ENCODE data around the gene CD4.
"Not testable (repeated sequence)": the region's sequence is repeated elsewhere in the genome, so short reads cannot be mapped to it uniquely, and the experiment has no call there.

CD4 gene

DNA sequence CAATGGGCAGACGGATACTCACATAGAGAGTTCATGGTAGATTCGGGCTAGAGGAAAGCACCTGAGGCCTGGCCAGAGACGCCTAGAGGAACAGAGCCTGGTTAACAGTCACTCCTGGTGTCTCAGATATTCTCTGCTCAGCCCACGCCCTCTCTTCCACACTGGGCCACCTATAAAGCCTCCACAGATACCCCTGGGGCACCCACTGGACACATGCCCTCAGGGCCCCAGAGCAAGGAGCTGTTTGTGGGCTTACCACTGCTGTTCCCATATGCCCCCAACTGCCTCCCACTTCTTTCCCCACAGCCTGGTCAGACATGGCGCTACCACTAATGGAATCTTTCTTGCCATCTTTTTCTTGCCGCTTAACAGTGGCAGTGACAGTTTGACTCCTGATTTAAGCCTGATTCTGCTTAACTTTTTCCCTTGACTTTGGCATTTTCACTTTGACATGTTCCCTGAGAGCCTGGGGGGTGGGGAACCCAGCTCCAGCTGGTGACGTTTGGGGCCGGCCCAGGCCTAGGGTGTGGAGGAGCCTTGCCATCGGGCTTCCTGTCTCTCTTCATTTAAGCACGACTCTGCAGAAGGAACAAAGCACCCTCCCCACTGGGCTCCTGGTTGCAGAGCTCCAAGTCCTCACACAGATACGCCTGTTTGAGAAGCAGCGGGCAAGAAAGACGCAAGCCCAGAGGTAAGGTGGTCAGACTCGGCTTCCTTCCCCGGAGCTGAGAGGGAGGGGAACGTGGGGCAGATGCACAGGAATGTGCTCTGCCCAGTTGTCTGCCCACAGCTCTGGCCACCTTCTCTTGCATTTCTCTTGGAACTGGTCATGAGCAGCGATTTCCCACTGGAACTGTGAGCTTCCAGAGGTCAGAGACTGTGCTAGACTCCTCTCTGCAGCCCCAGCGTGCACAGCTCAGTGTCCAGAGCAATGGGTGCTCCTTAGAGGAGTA is at the start of gene CD4:
Gene CD4, plus strand, starts transcription at position 557 of the 953 bp plus-strand sequence. CDS start 10,611 bp downstream, outside the sequence.
- peak; percentile 86 for DNase-seq (ENCODE audit: low spot score)

DNA sequence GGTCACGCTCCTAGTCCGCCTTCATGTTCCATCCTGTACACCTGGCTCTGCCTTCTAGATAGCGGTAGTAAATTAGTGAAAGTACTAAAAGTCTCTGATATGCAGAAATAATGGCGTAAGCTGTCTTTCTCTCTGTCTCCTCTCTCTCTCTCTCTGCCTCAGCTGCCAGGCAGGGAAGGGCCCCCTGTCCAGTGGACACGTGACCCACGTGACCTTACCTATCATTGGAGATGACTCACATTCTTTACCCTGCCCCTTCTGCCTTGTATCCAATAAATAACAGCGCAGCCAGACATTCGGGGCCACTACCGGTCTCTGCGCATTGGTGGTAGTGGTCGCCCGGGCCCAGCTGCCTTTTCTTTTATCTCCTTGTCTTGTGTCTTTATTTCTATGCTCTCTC is 47.2 kb upstream of the CD4 start:
- not testable (repeated sequence) for DNase-seq (ENCODE audit: low spot score)

DNA sequence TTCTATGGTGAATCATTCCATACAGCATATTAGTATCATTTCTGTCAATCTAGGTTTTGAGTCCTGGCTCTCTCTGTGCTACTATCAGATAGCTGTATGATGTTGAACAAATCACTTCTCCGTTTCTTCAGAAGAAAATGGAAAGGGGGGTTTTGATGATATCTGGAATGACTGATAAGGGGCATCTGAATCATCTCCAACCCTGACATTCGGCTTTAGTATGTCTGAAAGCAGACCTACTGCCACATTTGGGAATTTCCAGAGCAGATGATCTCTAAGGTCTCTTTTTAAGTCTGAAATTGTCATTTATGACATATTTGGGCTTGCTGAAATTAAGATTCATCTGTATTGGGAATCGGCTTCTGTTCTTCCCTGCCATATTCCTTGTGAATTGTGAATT is 46.5 kb upstream of the CD4 start:
- no peak for DNase-seq (ENCODE audit: low spot score)

DNA sequence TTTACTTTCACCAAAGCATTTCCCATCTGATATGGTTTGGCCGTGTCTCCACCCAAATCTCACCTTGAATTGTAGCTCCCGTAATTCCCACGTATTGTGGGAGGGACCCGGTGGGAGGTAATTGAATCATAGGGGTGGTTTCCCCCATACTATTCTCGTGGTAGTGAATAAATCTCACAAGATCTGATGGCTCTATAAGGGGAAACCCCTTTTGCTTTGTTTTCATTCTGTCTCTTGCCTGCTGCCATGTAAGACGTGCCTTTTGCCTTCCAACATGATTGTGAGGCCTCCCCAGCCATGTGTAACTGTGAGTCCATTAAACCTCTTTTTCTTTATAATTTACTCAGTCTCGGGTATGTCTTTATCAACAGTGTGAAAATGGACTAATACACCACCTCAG is 46.0 kb upstream of the CD4 start:
- DNase-seq (ENCODE audit: low spot score): not testable (repeated sequence)

DNA sequence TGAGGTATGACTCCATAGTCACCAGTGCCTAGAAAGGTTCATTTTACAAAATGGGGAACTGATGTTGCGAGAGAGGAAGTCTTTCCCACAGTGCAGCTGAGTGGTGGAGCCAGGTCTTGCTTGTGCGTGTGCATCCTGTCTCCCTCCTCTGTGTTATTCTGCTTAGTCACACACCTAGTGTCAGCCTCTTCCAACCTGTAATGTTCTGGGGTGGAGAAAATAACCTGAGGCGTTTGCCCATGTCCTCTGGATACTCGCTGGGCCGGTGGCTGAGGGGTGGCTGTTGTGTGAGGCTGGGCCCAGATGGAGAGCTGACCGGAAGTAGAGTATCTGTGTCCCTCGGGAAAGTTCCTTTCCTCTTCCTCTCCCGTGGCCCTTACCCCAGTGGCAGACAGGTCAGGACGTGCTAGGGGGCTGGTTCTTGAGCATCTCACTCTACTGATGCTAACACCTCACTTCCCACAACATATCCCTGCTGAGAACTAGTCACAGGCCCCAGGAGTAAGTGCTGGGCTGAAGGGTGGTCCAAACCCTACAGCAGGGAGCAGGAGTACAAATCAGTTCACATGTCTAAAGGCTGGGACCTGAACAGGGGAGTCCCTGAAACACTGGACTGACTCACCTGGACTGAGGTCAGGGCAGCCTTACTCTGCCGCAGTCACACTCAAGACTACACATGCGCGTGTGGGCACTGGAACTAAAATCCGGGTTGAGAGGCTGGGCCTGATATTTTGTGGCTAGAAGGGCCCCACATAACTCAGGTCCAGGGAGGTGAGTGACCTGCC is 43.4 kb upstream of the CD4 start:
- peak; percentile 42 for DNase-seq (ENCODE audit: low spot score)

DNA sequence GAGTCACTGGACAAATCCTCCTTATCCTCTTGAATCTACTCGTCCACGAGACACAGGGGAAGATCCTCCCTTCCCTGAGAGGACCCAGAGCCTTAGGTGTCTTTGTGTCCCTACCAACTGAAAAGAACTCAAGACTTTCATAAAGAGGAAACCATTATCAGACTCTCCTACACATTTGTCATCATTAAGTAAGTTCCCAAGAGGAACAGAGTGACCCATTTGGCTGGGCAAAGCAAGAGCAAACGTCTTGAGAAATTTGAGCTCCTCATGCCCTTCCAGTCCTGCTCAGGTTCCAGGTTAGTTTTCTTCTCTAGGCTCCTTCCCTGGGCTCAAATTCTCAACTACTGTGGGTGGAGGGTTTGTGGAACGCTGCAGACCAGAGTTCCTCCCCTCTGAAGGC is 42.1 kb upstream of the CD4 start:
- no peak for DNase-seq (ENCODE audit: low spot score)

DNA sequence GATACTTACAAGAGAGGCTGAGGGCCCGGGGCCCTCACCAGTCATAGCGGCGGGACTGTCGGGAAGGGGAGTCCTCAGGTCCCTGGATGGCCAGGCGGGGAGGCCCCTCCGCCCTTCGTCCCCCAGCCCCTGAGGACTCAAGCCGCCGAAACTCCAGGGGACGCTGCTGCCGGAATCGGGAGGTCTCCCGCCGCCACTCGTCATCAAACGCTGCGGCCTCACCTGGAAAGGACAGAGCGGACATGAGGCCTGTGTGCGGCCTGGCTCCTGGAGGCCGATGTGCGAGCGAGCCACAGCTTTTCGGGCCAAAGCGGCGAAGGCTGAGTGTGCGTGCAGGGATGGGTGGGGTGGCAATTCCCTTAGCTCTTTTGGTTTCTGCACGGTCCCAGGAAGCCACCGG is 40.6 kb upstream of the CD4 start:
- no peak for DNase-seq (ENCODE audit: low spot score)

DNA sequence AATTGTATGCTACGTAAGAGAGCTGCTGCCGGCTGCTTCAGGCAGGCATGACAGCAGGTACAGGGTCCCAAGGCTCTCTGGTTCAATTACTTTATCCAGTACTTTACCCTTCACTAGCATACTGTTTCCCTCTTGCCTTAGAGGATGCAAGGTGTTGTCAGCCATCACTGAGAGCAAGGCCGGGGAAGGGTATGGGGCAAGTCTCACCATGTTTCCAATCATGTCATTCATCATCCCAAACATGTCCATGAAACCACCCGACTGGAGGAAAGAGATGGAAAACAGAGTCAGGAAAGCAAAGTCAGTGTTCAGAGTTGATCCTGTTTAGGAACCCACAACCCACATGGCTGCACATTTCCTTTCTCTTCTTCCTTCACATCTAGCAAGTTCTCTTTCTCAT is 38.8 kb upstream of the CD4 start:
- no peak for DNase-seq (ENCODE audit: low spot score)

DNA sequence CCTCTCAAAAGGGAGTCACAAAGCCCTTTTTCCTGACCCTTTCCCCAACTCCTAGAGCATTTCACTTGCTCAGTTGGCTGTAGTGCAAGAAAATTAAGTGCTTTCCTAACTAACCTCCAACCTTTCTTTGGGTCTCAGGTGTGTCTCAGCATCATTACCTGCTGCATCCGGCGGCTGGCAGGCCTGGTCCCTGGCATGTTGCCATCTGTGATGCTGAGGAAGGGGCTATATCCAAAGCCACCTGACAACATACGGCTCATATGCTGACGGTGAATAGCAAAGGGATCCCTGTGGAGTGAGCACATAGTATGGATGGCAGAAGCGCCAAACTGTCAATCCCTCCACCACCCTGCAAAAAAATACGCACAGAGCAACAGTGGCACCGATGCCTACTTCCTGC is 37.6 kb upstream of the CD4 start:
- DNase-seq (ENCODE audit: low spot score): no peak

DNA sequence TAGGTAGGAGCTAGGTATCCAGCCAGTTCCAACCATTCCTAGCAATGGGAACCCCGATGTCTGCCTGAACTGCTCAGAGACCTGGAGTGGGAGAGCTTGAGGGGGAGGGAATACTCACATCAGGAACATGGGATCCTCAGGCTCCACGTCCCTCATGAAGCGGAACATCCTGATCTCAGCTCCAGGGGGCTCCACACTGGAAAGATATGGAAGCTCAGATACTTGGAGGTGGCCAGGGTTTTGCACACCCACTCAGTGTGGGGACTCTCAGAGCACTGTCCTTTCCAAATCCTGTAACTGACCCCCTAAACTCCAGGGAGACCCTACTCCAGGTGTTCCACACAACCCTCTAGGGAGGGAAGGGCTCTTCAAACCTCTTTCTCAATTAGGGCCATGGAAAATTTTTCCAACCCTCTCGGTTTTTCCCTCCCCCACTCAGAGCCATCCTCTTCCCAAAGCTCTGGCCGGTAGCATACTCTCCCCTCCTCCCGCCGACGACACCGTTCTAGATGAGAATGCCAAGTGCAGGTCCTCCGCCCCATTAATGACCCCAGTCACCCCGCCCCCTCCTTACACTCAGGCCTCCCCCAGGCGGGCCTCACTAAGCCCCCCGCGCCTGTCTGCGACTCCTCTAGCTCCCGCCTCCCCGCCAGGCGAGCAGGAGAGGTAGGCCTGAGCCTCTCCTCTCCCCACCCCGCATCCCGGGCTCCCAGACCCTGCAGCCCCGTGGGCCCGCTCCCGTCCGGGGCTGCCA is 37.0 kb upstream of the CD4 start:
- no peak for DNase-seq (ENCODE audit: low spot score)

DNA sequence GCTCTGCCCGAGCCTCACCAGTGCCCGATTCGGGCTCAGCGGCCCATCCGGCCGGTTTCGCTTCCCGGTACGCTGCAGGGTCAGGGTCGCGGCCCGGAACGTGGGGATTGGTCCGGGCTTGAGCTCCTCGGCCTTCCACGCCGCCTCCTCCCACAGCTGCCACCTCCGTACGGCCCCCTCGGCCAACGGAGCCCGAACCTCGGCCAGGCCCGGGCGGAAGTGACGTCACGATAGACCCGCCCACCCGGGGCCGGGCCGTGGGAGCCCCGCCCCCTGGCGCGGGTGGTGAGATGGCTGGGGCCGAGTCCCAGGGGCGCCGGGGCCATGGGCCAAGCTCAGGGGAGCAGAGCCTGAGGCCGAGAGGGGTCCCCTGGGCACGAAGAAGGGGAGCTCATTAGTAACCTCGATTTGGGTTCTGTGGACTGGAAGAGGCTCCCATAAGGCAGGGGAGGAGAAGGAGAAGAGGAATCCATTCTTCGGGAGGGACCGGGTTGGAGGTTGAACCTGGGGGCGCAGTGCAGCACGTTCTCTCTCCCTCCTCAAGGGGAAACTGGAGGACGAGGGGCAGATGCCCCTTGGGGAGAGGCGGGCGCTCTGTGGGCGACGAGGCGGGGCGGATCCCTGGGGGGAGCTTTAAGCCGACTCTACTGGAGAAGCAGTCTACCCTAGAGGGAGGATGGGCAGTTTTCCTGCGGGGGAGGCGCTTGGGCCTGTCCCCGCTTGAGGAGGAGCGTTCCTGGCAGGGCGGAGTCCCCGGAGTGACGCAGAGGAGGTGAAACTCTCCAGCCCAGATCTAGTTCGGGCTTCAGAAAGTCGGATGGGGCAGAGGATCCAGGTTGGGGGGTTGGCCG is 36.2 kb upstream of the CD4 start, which contains the start of gene MLF2:
Gene MLF2, minus strand, starts transcription at position 221 of the 851 bp plus-strand sequence. CDS start 807 bp downstream, outside the sequence.
- DNase-seq (ENCODE audit: low spot score): peak; percentile 98

DNA sequence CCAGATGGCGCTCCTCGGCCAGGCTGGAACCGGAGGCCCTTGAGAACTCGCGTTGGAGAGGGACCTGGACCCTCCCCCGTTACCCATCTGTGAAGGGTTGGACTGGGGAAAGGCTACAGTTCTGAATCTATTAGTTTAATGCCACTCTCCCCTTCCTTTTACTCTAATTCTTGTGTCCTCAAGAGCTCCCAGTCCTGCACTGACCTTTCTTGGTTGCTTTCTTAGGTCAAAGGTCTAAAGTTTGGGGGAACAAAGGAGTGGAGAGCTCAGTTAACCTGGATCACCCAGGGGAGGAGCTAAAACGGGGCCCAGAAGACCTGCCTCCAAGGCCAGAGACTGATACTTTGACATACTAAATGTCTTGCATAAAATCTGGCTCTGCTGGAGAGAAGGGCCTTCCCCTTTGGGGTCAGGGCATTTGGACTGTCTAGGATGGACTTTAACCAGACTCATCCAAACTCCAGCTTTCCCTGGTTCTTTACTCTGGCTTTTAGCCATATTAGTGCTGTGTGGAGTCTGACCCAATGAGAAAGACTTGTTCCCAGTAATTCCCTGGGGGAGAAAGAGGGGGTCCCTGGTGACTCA is 35.5 kb upstream of the CD4 start:
- no peak for DNase-seq (ENCODE audit: low spot score)

DNA sequence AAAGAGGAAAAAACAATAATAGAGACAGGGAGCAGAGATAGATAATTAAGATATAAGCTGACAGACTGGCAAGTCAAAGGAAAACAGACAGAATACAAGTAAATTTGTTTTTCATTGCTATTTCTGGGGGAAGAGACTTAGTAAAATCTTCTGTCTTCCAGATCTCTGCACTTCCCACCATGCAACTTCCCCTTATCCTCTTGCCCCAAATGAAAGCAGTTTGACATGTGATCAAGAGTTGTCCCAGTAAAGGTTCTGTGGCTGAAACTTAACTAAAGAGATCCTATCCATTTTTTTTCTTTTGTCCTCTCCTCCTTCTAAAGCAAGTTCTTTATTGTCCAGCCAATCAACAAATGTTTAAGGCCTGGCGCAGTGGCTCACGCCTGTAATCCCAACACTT is 34.9 kb upstream of the CD4 start:
- DNase-seq (ENCODE audit: low spot score): no peak

DNA sequence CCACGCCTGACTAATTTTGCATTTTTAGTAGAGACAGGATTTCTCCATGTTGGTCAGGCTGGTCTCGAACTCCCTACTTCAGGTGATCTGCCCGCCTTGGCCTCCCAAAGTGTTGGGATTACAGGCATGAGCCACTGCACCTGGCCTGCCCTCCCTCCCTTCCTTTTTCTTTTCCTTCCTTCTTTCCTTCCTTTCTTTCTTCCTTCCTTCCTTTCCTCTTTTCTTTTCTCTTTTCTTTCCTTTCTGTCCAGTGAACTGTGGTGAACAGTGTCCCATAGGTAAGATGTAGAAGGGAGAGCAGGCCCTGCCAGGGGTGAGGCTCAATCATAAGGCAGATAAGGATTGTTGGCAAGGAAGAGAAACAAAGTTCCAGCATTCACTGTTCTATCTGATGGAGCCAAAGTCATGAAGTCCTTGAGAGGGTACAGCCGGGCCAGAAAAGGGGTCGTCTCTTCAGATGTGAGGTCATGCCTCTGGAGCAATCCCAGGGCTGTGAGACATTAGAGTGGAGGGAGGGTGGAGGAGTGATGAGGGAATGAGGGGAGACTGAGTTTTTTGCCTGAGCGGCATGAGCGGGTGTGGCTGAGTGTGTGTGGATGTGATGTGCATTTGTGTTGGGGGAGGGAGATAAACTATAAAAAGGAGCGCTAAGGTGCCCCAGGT is 32.2 kb upstream of the CD4 start:
- DNase-seq (ENCODE audit: low spot score): no peak

DNA sequence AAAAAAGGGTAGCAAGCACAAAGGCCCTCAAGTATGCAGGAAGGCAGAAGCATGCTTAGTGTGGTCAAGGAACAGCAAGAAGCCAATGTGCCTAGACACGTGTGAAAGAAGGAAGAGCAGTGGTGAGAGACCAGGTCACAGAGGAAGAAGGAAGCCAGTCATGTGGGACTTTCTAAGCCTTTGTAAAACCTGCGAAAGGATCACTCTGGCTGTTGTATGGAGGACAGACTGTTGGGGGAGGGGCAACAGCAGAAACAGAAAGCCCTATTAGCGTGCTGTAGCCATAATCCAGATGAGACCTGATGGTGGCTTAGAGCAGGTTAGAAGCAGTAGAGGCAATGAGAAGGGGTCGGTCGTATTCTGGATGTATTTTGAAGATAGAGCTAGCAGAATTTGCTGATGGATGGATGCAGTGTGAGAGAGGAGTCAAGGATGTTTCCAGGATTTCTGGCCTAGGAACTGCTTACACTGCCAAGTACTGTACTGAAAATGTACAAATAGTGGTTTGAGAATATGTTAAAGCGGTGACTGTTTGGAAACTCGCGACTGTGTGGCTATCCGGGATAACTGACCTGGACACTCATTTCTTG is 30.7 kb upstream of the CD4 start:
- no peak for DNase-seq (ENCODE audit: low spot score)

DNA sequence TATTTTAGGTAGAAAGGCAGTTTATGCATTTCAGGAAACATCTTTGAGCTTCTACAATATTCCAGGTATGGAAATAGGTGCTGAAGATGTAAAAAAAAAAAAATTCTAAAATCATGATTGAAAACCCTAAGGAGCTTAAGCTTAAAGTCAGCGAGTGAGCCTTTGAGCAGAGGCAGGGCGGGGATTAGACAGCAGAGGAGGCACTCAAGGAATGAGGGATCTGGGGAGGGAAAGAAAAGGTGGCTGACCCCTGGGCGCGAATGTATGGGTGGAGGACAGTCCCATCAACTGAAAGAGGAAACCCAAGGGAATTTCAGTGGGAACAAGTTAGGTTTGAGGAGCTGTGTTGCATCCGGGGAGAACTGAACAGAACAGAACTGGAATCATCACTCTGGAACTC is 29.6 kb upstream of the CD4 start:
- no peak for DNase-seq (ENCODE audit: low spot score)

DNA sequence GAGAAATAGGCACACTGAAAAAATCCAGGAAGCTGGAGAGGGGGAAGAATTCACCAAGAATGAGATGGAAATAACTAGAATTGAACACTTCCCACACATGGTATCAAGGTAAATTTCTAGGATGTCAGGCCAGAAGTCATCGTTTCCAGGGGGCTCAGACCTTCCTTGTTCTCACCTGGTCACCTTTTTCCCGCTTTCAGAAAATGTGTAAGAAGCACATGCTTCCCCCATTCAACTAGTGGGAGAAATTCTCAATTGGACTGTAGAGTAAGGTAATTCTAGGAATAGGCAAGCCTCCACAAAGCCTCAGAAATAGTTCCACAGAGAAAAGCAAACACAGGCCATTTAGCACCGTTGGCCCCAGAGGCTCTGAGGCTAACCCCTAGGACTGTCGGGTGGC is 25.9 kb upstream of the CD4 start:
- DNase-seq (ENCODE audit: low spot score): no peak

DNA sequence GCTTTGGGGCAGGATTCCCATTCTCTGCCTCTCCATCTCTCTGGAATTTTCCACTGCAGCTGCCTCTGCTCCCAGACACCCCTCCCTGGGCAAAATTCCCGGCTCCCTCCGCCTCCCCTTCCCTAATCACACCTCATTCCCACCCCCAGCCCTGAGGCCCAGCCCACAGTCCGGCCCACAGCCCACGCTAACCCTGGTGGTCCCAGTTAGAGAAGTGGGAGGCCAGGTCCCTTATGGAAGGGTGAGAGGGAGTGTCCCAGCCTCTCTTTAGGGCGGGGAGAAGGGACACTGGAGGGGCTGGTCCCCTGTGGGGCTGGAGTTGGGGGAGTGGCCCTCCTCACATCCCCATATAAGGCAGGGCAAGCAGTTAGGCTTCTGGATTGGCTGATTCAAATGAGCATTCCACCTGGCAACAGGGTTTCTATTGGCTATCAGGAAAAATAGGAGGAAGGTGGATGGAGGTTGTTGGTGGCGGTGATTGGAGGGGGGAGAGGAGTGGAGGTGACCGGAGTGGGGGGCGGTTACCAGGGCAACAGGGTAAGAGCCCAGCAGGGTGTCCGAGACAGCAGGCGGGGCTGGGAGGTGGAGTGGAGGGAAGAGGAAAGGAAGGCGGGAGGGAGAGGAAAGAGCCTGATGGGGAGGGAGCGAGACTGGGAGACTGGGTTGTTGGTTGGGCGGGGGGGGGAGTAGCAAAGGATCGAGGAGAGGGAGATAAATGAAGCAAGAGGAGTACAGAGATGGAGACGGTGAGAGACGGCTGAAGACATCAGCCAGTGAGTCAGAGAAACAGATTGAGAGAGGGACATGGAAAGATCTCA is 25.1 kb upstream of the CD4 start:
- peak; percentile 54 for DNase-seq (ENCODE audit: low spot score)

DNA sequence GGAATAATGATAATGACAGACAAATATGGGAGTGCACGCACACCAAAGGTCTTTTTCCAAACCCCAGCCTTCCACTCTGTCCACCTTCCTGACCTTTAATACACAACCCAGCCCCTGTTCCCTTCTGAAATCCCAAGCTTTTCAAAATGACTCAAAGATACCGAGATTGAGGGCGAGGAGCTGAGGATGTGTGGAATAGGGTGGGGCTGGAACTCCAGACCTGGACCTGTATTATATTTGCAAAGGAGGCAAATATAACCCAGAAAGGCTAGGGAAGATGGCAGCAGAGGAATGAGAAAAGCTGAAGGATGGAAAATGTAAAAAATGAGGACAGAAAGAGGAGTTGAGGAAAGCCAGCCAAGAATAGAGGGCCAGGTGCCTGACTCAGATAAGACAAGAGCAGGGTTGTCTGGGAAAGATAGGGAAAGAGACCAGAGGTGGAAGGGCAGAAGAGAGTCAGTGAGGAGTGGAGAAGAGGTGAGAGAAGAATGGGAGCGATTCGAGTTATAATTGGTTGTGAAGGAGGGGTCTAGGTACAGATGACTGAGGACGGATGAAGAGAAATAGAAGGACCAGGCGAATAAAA is 24.2 kb upstream of the CD4 start:
- no peak for DNase-seq (ENCODE audit: low spot score)
